Femur (tissue), 1 donor: Measurements from ENCODE around the gene AASDH.
"Not testable (repeated sequence)": the region's sequence is repeated elsewhere in the genome, so short reads cannot be mapped to it uniquely, and the experiment has no call there.

Source experiments
- DNase-seq: peaks from one replicate; pipeline ENCODE4 v3.0.0-alpha.2; 2017

Gene AASDH

DNA sequence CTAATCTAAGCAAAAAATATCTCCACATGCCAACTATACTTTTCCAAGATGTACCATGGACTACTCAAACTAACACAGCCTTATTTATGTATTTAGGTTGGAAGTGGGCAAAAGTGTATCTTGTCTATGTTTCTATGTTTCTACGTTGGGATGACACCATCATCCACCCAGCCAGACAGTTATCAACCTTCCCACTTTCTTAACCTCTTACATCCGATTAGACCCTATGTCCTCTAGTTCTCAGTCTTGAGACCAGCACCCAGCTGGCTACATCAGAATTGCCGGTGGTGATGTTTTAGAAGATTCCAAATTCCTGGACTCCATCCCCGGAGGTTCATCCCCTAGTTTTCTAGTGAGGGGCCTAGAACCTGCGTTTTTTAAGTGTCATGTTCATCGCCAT lies 1.0 kb upstream of the AASDH start:
- DNase-seq: no peak

DNA sequence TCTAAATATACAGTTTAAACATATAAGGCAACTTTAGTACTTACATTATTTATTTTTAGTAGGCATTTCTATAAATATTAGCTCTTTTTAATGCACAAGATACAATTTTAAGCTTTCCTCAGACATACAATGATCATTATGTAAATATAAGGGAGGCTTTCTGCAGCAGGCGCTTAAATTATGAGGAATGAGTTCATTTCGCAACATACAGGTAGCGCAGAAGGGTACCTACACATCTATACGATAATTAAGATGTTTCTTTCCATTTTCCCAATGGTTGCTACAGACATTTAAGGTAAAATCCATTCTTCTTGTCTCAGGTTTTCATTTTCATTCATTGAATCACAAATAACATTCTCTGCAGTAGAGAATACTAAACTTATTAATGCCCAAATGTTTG lies 1.2 kb downstream of the AASDH start:
- no peak for DNase-seq

DNA sequence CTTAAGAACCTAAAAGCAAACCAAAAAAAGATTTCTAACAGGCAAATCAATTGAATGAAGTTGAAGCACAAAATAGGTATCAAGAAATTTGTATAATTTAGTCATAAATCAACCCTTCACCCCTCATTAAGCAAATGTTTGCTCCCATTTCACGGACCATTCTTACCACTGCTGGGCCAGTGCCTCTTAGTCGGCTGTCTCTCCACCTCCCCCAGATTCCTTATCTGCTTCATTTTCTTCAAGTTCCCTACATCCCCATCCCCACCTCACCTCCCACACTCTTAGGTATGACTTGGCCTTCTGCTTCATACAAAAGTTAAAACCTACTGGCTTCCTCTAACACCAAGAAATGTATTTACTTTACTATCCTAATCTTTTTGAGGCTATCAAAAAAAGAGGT lies 11.8 kb downstream of the AASDH start:
- DNase-seq: no peak

DNA sequence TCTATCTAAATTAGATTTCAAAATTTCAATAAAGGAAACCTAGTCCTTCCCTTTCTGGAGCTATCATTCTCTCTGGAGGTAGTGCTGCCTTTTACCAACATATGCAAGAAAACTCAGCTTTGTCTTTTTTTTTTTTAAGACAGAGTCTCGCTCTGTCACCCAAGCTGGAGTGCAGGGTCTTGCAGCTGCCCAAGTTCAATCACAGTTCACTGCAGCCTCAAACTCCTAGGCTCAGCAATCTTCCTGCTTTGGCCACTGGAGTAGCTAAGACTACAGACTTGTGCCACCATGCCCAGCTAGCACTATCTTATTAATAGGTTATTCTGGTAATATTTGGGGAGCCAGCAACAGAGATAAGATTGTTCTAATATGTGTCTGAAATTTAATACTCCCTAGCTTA lies 12.3 kb downstream of the AASDH start:
- DNase-seq: no peak

DNA sequence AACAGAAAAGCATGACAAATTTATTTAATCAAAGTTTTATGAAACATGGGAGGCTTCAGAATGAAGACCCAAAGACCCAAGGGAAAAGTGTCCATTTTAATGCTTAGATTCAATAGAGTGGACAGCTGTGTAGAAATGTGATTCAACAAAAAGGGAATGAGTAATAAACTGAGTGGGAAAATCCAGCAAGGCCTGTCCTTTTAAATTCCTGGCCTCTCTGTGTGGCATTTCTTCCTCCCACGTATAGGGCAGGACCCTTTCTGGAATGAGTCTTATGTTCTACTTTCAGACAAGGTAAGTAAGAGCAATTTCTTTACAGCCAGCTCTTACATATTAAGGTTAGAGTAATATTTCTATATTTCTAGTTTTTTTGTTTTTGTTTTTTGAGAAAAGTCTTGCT lies 14.5 kb downstream of the AASDH start:
- no peak for DNase-seq

DNA sequence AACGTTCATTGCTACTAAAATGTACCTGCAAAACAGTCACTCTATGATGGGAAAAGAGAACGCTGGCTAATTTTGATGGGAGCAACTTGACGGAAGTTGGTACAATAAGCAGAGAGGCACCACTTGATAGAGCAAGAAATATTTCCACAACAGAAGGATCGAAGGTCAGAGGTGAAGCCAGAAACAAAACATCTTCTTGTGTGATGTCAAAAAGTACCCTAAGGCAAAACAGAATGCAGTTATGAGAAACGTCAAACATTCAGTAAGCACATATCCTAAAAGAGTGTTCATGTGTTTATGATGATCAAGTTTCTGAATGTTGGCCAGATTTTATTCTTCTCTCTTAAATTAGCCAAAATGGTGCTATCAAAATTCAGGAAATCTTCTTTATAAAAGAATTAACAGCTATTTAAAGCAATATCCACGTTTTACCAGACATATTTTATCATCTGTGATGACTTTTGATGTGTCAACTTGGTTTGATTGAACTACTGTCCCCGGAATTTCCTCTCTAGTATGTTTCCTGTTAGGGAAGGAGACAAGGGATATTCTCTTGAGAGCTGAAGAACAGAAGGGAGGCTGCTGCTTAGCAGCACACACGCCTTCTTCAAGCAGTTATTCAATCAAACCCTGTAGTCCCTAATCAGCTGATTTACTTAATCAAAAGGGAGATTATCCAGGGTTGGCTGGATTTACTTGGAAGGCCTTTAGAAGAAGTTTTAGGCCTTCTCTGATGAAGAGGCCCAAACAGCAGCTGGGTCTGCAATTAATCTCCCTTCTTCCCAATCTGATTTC lies 15.7 kb downstream of the AASDH start:
- DNase-seq: no peak

DNA sequence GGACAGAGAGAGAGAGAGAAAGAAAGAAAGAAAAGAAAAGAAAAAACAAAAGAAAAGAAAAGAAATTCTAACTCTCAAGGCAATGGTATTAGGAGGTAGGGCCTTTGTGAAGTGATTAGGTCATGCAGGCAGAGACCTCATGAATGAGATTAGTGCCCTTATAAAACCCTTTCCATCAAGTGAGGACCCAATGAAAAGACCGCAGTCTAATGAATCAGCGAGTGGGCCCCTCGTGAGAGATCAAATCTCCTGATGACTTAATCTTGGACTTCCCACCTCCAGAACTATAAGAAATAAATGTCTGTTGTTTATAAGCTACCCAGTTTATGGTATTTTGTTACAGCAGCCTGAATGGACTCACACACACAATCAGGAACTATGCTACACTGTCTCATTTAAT lies 16.9 kb downstream of the AASDH start:
- no peak for DNase-seq

DNA sequence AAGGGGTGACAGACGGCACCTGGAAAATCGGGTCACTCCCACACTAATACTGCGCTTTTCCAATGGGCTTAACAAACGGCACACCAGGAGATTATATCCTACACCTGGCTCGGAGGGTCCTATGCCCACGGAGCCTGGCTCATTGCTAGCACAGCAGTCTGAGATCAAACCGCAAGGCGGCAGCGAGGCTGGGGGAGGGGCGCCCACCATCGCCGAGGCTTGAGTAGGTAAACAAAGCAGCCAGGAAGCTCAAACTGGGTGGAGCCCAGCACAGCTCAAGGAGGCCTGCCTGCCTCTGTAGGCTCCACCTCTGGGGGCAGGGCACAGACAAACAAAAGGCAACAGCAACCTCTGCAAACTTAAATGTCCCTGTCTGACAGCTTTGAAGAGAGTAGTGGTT lies 24.3 kb downstream of the AASDH start:
- not testable (repeated sequence) for DNase-seq

DNA sequence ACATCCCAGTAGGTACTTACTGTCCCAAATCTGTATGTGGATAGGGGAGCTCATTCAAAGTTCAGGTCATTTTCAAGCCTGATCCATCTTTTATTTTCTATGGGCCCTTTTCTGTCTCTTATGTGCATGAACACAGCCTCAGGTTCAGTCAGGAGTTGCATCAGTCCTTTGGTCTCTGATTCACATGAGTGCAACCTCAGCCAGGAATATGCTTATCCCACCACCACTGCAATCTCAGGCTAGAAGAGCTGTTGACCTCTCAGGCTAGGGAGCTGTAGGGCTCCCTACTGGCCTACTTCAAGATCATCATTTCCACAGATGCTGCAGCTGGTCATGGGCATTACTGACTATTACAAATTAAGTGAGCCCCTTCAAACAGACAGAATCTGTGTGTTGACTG lies 27.2 kb downstream of the AASDH start:
- DNase-seq: no peak

DNA sequence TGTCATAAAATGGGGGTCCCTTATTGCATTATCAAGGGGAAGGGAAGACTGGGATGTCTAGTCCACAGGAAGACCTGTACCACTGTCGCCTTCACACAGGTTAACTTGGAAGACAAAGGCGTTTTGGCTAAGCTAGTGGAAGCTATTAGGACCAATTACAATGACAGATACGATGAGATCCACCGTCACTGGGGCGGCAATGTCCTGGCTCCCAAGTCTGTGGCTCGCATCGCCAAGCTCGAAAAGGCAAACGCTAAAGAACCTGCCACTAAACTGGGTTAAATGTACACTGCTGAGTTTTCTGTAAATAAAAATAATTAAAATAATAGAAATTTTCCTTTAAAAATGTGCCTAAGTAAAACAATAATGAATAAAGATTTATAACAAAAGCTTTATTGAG lies 30.6 kb downstream of the AASDH start:
- DNase-seq: no peak

DNA sequence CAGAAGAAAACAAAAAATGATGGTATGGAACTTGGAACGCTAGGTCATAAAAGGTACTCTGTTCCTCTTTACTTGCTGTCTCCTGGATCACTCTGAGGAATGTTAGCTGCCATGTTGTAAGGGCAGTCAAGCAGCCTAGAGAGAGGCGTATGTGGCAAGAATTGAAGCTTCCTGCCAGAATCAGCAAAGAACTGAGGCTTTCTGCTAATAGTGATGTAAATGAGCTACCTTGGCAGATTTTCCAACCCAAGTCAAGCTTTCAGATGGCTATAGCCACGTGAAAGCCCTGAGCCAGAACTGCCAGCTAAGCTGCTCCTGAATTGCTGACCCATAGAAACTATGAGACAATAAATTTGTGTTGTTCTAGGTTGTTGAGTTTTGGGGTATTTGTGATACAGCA lies 38.7 kb downstream of the AASDH start:
- no peak for DNase-seq

- no peak for DNase-seq
Observed at GRCh38 chr4:56345458-56345857, 41.8 kb downstream of the AASDH start.

- DNase-seq: no peak
Observed at GRCh38 chr4:56342746-56343145, 44.5 kb downstream of the AASDH start.

GRCh38 chr4:56330691-56331090 lies 56.6 kb downstream of the AASDH start:
- DNase-seq: no peak

DNA sequence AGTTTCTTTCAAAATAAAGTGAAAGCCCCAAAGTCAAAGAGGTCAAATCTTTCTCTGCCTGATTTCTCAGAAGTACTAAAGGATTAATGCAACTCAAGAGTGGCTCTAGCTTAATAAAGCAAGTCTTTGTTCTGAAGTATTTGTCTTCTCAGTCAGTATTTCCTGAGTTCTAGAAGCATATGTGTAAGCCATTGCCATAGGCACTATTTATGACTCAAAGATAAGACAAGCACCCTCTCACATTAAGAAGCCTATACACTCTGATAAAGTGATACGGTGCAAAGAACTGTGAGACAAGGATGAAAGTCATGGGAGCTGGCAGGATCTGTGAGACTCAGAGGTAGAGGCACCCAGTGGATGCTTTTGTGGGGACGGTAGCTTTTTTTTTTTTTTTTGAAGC lies 60.9 kb downstream of the AASDH start:
- DNase-seq: no peak

- DNase-seq: no peak
Observed at GRCh38 chr4:56324011-56324610, 63.2 kb downstream of the AASDH start.

DNA sequence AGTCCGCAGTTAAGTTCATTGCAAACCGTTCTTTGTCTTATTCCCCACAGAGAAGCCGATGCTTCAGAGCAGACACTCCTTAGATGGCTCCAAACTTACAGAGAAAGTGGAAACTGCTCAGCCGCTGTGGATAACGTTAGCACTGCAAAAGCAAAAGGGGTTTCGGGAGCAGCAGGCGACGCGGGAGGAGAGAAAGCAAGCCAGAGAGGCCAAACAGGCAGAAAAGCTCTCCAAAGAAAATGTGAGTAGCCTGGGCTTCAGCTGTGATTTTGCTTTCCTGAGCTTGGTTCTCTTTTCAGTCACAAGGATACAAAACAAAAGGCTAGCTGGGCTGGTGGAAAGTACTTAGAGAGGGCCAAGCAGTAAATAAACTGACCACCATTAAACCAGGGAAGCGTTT lies 64.0 kb downstream of the AASDH start:
- DNase-seq: no peak

DNA sequence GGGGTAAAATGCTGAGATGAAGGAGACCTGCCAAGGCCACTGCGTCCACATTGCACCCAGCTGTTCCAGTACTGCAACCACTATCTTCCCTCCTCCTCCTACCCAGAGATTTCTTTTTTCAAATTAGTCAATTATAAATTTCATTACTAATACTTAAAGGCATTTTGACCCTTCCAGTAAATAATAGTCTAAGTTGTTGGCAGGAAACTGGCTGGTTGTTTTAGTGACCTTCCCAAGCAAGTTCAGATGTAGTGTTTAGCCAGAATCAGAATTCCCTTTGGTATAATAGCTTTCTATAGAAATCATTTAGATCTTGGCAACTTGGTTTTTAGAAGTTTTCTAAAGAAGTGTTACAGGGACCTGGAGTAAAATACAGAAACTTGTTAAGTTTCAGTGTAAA lies 66.0 kb downstream of the AASDH start:
- no peak for DNase-seq

DNA sequence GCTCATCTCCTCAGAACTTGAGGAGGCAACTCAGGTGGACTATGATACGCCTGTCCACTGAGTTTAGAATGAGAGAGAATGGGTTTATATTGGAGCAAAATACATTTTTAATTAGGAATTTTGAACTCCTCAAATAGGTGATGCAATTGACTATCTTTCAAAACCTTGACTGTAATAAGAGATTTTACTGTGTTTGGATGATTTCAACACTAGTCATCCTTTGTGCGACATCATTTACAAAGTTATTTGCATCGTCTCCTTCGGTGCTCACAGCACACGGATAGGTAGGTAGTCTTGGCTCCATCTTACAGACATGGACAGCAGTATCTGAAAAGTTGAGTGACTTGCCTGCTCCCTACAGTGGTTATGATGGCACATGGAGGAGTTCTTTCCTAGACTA lies 67.0 kb downstream of the AASDH start:
- DNase-seq: no peak

DNA sequence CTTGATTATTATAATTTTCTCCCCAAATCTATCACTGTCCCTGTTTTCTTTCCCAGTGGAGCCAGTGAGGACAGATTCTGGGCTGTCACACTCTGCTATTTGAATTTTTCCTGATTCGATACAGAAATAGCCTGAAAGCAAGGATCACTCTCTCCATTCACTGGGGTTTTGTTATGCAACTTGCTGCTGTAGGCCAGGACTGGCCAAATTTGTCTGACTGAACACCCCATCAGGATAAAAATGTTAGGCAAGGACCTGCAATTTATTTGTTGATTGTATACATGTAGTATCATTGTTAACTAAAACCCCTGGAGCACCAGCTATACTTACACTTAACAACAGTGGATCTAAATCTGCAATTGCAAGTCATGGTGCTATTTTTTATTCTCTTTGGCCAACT lies 68.7 kb downstream of the AASDH start:
- DNase-seq: no peak

GRCh38 chr4:56317749-56318148 lies 69.5 kb downstream of the AASDH start:
- no peak for DNase-seq

DNA sequence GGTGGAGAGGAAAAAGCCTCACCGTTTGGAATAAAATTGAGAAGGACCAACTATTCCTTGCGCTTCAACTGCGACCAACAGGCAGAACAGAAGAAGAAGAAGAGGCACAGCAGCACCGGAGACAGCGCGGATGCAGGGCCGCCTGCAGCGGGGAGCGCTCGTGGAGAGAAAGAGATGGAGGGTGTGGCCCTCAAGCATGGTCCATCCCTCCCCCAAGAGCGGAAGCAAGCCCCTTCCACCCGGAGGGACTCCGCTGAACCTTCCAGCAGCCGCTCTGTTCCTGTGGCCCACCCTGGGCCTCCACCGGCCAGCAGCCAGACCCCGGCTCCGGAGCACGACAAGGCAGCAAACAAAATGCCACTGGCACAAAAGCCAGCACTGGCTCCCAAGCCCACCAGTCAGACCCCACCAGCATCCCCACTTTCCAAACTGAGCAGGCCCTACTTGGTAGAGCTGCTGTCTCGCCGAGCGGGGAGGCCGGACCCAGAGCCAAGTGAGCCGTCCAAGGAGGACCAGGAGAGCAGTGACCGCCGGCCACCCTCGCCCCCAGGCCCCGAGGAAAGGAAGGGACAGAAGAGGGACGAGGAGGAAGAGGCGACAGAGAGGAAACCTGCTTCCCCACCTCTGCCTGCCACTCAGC lies 71.2 kb downstream of the AASDH start:
- DNase-seq: no peak

DNA sequence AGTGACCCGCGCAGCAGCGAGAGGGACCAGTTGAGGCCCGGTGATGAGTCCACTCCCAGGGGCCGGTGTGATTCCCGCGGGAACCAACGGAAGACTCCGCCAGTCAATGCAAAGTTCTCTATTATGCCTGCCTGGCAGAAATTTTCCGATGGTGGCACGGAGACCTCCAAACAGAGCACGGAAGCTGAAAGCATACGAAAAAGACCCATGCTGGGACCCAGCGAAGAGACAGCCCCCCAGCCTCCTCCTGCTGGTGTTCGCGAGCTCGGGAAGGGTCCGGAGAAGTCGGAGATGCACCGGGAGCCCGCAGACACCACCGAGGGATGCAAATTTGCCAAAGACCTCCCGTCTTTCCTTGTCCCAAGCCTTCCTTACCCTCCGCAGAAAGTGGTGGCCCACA lies 71.7 kb downstream of the AASDH start:
- no peak for DNase-seq

- no peak for DNase-seq
Observed at GRCh38 chr4:56315041-56315440, 72.2 kb downstream of the AASDH start.
